Stomach (tissue), 4 donors: ENCODE measurements around the gene FUT6.

ENCODE experiments used
- EP300 ChIP-seq: sonication (generic); formaldehyde crosslinking; IDR thresholded peaks from one replicate; pipeline ENCODE4 v1.6.1; 2017; ENCODE audit warnings: antibody characterized with exemption
- POLR2A ChIP-seq, 4 donors: fragments of 450-650 bp; IDR thresholded peaks; one replicate each; pipeline ENCODE4 v1.6.1; 2016; ENCODE audit warnings: antibody characterized with exemption in 4 of 4, control low read depth in 2 of 4, mild to moderate bottlenecking in 1 of 4, moderate library complexity in 1 of 4
- POLR2AphosphoS5 ChIP-seq, 3 donors: sonication (generic); formaldehyde crosslinking; IDR thresholded peaks; one replicate each; pipeline ENCODE4 v1.6.1; 2016; ENCODE audit warnings: antibody characterized with exemption in 3 of 3
- TF ChIP-seq, protein P1 (sequence below), 7 experiments: fragments of 450-650 bp in 4 of 7; fragments of 200-600 bp in 3 of 7; sonication (generic) in 3 of 7; IDR thresholded peaks; one replicate each; pipeline ENCODE4 v1.5.1; 2016 to 2019; ENCODE audit warnings: antibody characterized with exemption in 7 of 7, control low read depth in 2 of 7, mild to moderate bottlenecking in 1 of 7

- TF ChIP-seq, protein P1, sequence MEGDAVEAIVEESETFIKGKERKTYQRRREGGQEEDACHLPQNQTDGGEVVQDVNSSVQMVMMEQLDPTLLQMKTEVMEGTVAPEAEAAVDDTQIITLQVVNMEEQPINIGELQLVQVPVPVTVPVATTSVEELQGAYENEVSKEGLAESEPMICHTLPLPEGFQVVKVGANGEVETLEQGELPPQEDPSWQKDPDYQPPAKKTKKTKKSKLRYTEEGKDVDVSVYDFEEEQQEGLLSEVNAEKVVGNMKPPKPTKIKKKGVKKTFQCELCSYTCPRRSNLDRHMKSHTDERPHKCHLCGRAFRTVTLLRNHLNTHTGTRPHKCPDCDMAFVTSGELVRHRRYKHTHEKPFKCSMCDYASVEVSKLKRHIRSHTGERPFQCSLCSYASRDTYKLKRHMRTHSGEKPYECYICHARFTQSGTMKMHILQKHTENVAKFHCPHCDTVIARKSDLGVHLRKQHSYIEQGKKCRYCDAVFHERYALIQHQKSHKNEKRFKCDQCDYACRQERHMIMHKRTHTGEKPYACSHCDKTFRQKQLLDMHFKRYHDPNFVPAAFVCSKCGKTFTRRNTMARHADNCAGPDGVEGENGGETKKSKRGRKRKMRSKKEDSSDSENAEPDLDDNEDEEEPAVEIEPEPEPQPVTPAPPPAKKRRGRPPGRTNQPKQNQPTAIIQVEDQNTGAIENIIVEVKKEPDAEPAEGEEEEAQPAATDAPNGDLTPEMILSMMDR (IDR thresholded peaks at IDR 0.05): no peak
- TF ChIP-seq POLR2A (IDR thresholded peaks at IDR 0.05): no peak
- TF ChIP-seq EP300: no peak
- no peak for TF ChIP-seq POLR2AphosphoS5 (IDR thresholded peaks at IDR 0.05)
Observed at GRCh38 chr19:5873617-5874199, 34.2 kb upstream of the FUT6 start.
